22Rv1 (cell line): ENCODE data around the gene BMP7.

ENCODE experiments used
- ZFX ChIP-seq: fragments of 450-650 bp; IDR thresholded peaks from 2 replicates; pipeline ENCODE4 v1.6.1; 2017; ENCODE audit warnings: antibody characterized with exemption, borderline replicate concordance
- TF ChIP-seq, protein P1 (sequence below): fragments of 450-650 bp; IDR thresholded peaks from 2 replicates; pipeline ENCODE4 v1.5.1; 2017; ENCODE audit warnings: mild to moderate bottlenecking

DNA sequence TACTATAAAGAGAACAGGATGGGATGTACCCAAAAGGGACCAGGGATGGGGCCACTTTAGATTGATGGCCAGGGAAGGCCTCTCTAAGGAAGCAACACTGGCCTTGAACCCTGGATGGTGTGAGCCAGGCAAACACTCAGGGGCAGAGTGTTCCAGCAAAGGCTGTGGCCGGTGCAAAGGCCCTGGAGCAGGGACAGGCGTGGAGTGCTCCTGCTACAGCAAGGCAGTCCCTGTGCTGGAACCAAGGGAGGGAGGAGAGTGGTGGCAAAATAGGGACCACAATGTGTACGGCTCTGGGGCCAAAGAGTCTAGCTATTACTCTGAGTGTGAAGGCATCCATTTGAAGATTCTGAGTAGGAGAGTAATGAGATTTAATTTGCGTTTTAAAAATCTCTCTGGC lies 131.6 kb downstream of the BMP7 start:
- TF ChIP-seq, protein P1, sequence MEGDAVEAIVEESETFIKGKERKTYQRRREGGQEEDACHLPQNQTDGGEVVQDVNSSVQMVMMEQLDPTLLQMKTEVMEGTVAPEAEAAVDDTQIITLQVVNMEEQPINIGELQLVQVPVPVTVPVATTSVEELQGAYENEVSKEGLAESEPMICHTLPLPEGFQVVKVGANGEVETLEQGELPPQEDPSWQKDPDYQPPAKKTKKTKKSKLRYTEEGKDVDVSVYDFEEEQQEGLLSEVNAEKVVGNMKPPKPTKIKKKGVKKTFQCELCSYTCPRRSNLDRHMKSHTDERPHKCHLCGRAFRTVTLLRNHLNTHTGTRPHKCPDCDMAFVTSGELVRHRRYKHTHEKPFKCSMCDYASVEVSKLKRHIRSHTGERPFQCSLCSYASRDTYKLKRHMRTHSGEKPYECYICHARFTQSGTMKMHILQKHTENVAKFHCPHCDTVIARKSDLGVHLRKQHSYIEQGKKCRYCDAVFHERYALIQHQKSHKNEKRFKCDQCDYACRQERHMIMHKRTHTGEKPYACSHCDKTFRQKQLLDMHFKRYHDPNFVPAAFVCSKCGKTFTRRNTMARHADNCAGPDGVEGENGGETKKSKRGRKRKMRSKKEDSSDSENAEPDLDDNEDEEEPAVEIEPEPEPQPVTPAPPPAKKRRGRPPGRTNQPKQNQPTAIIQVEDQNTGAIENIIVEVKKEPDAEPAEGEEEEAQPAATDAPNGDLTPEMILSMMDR: no peak
- TF ChIP-seq ZFX: no peak
